ENCODE measurements around the gene ZNF775.

DNA sequence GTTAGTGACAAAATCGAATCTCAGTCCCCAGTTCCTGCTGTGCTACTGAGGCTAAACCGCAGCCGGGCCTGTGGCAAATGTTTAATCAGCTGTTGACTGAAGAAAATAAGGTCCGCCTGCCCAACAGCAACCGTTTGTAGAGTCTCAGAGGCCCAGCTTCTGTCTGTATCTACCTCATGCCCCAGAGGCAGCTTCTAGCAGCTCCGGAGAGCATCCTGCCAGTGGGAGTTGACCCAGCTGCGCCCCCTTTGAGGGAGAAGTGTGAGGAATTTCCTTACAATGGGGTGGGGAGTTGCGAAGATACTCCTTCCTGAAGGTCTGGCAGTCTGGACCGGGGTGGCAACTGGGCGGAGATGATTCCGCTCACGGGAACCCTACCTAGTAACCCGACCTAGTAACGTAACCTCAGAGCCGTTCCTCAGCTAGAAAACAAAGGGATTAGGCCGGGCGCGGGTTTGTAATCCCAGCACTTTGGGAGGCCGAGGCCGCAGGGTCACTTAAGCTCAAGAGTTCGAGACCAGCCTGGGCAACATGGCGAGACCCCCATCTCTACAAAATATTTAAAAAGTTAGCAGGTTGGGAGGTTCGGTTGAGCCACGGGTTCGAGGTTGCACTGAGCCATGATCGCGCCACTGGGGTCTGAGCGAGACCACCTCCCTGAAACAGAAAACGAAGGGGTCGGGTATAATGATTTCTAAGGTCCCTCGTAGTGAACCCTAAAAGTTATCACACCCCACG, 846 bp upstream of the ZNF775 start:
- TF ChIP-seq, protein P1, sequence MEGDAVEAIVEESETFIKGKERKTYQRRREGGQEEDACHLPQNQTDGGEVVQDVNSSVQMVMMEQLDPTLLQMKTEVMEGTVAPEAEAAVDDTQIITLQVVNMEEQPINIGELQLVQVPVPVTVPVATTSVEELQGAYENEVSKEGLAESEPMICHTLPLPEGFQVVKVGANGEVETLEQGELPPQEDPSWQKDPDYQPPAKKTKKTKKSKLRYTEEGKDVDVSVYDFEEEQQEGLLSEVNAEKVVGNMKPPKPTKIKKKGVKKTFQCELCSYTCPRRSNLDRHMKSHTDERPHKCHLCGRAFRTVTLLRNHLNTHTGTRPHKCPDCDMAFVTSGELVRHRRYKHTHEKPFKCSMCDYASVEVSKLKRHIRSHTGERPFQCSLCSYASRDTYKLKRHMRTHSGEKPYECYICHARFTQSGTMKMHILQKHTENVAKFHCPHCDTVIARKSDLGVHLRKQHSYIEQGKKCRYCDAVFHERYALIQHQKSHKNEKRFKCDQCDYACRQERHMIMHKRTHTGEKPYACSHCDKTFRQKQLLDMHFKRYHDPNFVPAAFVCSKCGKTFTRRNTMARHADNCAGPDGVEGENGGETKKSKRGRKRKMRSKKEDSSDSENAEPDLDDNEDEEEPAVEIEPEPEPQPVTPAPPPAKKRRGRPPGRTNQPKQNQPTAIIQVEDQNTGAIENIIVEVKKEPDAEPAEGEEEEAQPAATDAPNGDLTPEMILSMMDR (IDR thresholded peaks at IDR 0.05): no peak
- no peak for TF ChIP-seq POLR2A (IDR thresholded peaks at IDR 0.05)

All from lower leg skin (tissue), 3 donors.